BJ (cell line): ENCODE measurements around the gene WDR93. TPM values are rescaled to one million over a fixed set of nuclear protein-coding genes. Genes with fewer than 3 reads are reported as not detected.

ENCODE experiments used
- CTCF ChIA-PET: fragments of 350-600 bp; formaldehyde crosslinking; extraction: SDS; loops from one replicate; lab custom pipeline; 2021; ENCODE audit warnings: antibody characterized with exemption, inconsistent platforms; lab: Yijun Ruan, JAX
- POLR2A ChIA-PET: fragments of 300-600 bp; sonication (Branson Sonifier 250); formaldehyde crosslinking; extraction: SDS; loops from one replicate; lab custom pipeline; 2021; ENCODE audit warnings: antibody characterized with exemption; lab: Charles Lee
- DNase-seq: peaks from one replicate; pipeline ENCODE4 v3.0.0-alpha.2; 2011; ENCODE audit warnings: low read depth
- H3K27me3 ChIP-seq: 2 replicates; pipeline ENCODE4 v1.6.0; 2011; ENCODE audit warnings: low read length; ENCODE audit not compliant: control insufficient read depth, insufficient read depth
- H3K36me3 ChIP-seq: 2 replicates; pipeline ENCODE4 v1.5.1; 2011; ENCODE audit warnings: low read length; ENCODE audit not compliant: control insufficient read depth, insufficient read depth
- H3K4me3 ChIP-seq: 2 replicates; pipeline ENCODE4 v1.5.1; 2011; ENCODE audit warnings: low read depth, mild to moderate bottlenecking, control low read depth, low read length
- polyA plus RNA-seq: library from polyadenylated mRNA; depleted of rRNA; stranded (reverse); fragments of >200 nt; gene quantifications from 2 replicates; pipeline ENCODE4 v1.2.3, GENCODE V29; 2011
- TF ChIP-seq, protein P1 (sequence below): IDR thresholded peaks from 2 replicates; pipeline ENCODE4 v1.5.1; 2011; ENCODE audit warnings: low read depth, mild to moderate bottlenecking, control low read depth, inconsistent platforms, low read length, moderate library complexity; ENCODE audit not compliant: insufficient read depth

WDR93 gene
- polyA plus RNA-seq, 1 experiment = 0.15 TPM

DNA sequence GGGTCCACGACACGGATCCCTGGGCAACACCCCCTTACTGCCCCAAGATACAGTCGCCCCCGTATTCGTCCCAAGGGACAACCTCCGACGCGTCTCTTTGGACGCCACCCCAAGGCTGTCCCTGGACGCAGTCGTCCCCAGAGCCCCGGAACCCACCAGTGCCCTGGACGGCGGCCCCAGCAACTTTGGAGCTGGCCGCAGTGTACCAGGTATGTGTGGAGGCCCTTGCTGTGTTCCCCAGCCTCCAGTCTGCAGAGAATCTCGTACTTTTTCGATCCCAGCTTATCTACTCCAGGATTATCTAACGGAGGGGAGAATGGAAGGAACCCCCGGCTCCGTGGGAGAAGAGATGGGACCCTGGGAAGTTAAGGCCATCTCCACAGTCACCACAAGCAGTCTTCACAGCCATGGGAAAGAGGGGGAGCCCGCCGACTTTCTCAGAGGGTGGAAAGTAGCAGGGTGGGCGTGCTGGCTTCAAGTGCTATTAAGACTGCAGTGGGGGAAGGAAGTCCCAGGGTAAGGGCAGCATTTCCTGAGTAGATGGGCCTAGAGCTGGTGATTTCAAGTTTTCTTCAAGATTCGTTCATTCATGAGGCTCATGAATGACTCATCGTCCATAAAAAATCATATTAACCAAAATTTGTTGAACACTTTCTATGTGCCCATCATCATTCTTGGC lies 86.6 kb downstream of the WDR93 start:
- ChIA-PET POLR2A (no interaction called here), CTCF (interaction anchor here (1.1 kb wide), 1 partner anchor 38 kb away, joined by 3 read pairs; no protein-coding TSS in a partner anchor)
- DNase-seq = no peak
- TF ChIP-seq, protein P1, sequence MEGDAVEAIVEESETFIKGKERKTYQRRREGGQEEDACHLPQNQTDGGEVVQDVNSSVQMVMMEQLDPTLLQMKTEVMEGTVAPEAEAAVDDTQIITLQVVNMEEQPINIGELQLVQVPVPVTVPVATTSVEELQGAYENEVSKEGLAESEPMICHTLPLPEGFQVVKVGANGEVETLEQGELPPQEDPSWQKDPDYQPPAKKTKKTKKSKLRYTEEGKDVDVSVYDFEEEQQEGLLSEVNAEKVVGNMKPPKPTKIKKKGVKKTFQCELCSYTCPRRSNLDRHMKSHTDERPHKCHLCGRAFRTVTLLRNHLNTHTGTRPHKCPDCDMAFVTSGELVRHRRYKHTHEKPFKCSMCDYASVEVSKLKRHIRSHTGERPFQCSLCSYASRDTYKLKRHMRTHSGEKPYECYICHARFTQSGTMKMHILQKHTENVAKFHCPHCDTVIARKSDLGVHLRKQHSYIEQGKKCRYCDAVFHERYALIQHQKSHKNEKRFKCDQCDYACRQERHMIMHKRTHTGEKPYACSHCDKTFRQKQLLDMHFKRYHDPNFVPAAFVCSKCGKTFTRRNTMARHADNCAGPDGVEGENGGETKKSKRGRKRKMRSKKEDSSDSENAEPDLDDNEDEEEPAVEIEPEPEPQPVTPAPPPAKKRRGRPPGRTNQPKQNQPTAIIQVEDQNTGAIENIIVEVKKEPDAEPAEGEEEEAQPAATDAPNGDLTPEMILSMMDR = no peak
- Histone ChIP-seq H3K4me3 (no peak overlapping the region), H3K36me3 (no peaks in the 10 kb centered on the region), H3K27me3 (no peaks in the 10 kb centered on the region)

DNA sequence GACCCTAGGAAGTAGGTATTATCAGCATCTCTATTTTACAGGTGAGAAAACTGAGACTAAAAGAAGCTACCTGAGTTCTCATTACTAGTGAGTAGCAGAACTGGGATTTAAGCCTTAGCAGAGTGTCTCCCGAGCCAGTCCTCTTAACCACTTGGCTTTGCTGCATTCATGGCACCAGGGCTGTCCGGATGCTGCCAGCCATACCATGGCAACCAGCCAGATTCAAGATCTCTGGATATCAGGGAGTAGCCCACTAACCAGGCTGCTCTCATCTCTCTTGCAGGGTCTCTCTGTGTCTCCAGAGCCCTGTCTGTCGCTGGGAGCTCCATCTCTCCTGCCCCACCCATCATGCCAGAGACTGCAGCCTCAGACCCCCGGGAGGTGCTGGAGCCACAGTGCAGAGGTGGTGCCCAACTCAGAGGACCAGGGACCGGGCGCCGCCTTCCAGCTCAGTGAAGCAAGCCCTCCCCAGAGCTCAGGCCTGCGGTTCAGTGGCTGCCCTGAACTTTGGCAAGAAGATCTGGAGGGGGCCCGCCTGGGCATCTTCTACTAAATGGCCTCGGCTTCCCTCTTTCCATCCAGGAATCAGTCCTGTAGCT lies 87.3 kb downstream of the WDR93 start:
- POLR2A ChIA-PET = no interaction called here
- DNase-seq = no peak
- TF ChIP-seq, protein P1 = no peak
- Histone ChIP-seq H3K4me3 (no peak overlapping the region), H3K36me3 (no peaks in the 10 kb centered on the region), H3K27me3 (no peaks in the 10 kb centered on the region)
- CTCF ChIA-PET = interaction anchor here (1.1 to 1.7 kb wide), 2 partner anchors 39 to 97 kb away, joined by 3 to 6 read pairs; no protein-coding TSS in a partner anchor

DNA sequence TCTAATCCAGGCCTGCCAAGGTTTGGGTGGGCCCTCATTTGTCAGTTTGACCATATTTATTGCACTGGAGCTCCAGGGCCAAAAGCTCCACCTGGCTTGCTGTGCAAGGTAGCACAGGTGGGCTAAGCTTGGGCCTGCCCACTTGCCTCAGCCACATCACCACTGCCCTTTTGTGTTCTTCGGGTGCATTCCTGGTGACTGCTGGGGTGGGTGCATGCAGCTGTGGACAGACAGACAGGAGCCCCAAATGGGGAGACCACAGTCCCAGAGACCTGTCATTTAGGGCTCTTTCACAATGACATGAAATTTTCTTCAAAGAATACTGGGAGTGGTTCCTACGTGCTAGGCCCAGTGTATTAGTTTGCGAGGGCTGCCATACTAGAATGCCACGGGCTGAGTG lies 88.2 kb downstream of the WDR93 start:
- DNase-seq = no peak
- CTCF ChIA-PET = interaction anchor here (1.7 kb wide), 1 partner anchor 96 kb away, joined by 6 read pairs; no protein-coding TSS in a partner anchor
- Histone ChIP-seq H3K27me3 (no peaks in the 10 kb centered on the region), H3K4me3 (no peak overlapping the region), H3K36me3 (no peaks in the 10 kb centered on the region)
- TF ChIP-seq, protein P1 = no peak
- POLR2A ChIA-PET = no interaction called here

DNA sequence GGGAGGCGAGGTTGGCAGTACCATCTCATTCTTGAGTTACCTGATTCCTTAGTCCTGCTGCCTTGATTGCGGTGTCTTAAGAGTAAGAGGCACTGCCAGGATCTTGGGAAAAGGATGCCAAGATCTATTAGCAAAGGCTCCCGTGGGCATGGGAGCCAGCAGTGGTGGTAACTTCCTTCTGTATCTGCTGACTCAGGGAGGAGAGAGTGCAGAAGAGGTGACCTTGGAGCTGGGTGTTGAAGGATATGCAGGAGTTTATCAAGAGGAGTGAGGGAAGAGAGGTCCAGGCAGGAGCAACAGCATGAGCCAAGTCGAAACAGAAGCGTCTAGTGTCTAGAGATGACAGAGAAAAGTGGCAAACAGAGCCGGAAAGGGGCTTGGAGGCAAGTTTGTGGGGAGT lies 90.0 kb downstream of the WDR93 start:
- no peak overlapping the region for H3K4me3 ChIP-seq
- ChIA-PET POLR2A (no interaction called here), CTCF (interaction anchor here (0.6 to 2.0 kb wide), 3 partner anchors 14 to 40 kb away, joined by 5 to 6 read pairs (median 5); no protein-coding TSS in a partner anchor)
- H3K27me3 ChIP-seq = no peaks in the 10 kb centered on the region
- TF ChIP-seq, protein P1 = no peak
- H3K36me3 ChIP-seq = peaks cover 4% of the 10 kb centered on the region
- no peak for DNase-seq

DNA sequence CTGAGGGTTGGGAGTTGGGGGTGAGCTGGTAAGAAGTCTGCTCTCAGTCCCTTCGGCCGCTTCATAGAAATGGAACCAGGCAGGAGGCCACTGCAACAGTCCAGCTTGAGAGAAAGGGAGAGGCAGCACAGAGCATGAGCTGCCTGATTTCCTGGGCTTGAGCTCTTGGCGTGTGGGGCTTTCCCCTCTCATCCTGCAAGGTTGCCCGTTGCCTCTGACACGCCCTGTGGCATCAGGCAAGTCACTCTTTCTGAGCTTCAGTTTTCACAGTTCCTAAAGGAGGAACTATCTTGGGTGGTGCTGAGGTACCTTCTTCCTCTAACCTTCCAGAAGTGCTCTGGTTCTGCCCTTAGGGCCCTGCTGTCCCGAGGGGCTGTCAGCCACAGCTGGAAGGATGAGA lies 90.4 kb downstream of the WDR93 start:
- Histone ChIP-seq H3K4me3 (no peak overlapping the region), H3K36me3 (peaks cover 4% of the 10 kb centered on the region), H3K27me3 (no peaks in the 10 kb centered on the region)
- TF ChIP-seq, protein P1 = no peak
- DNase-seq = no peak
- ChIA-PET CTCF (interaction anchor here (0.6 to 2.8 kb wide), 4 partner anchors 11 to 39 kb away, joined by 5 to 6 read pairs (median 6); no protein-coding TSS in a partner anchor), POLR2A (no interaction called here)
